ENCODE measurements around the gene NPAS3. TPM values are rescaled to one million over a fixed set of nuclear protein-coding genes. Genes with fewer than 3 reads are reported as not detected.

NPAS3 gene
- total RNA-seq, 4 donors from 2014 or later = 4.0 to 12.2 (median 5.6) TPM

GRCh38 chr14:33747749-33748148 is 809.1 kb downstream of the NPAS3 start:
- TF ChIP-seq POLR2A (IDR thresholded peaks at IDR 0.05) (no peak), CTCF (IDR thresholded peaks at IDR 0.05) (no peak)
- DNase-seq = no peak
- Histone ChIP-seq H3K4me3 (replicated peaks in 1 of 3) (no peak overlapping the region), H3K27ac (no peak overlapping the region), H3K36me3 (no peaks in the 10 kb centered on the region), H3K4me1 (no peaks in the 10 kb centered on the region), H3K27me3 (no peaks in the 10 kb centered on the region), H3K9me3 (no peaks in the 10 kb centered on the region)
- intact Hi-C loops (cut with DNase I) = no loop called here
- 64 to 78% methylated on average over 1 of the region's 1 CpG for WGBS, 2 donors

GRCh38 chr14:33754261-33754660 is 815.6 kb downstream of the NPAS3 start:
- no peaks in the 10 kb centered on the region for H3K4me1 ChIP-seq
- H3K27ac ChIP-seq = no peak overlapping the region
- no peak overlapping the region for H3K4me3 ChIP-seq (replicated peaks in 1 of 3)
- 81 to 85% methylated on average over 4 of the region's 4 CpGs for WGBS, 2 donors
- H3K36me3 ChIP-seq = no peaks in the 10 kb centered on the region
- intact Hi-C loops (cut with DNase I) = no loop called here
- TF ChIP-seq CTCF (IDR thresholded peaks at IDR 0.05) = no peak
- TF ChIP-seq POLR2A (IDR thresholded peaks at IDR 0.05) = no peak
- no peaks in the 10 kb centered on the region for H3K9me3 ChIP-seq
- no peaks in the 10 kb centered on the region for H3K27me3 ChIP-seq
- DNase-seq = no peak

GRCh38 chr14:33755358-33755757 is 816.7 kb downstream of the NPAS3 start:
- Histone ChIP-seq H3K27me3 (no peaks in the 10 kb centered on the region), H3K4me1 (no peaks in the 10 kb centered on the region), H3K36me3 (no peaks in the 10 kb centered on the region), H3K4me3 (replicated peaks in 1 of 3) (no peak overlapping the region), H3K27ac (no peak overlapping the region), H3K9me3 (no peaks in the 10 kb centered on the region)
- TF ChIP-seq POLR2A (IDR thresholded peaks at IDR 0.05) (no peak), CTCF (IDR thresholded peaks at IDR 0.05) (no peak)
- WGBS, 2 donors = 86 to 91% methylated on average over 5 of the region's 5 CpGs
- DNase-seq = no peak
- intact Hi-C loops (cut with DNase I) = no loop called here

GRCh38 chr14:33756833-33757232 is 818.2 kb downstream of the NPAS3 start:
- H3K27me3 ChIP-seq = no peaks in the 10 kb centered on the region
- no peak overlapping the region for H3K27ac ChIP-seq
- no peaks in the 10 kb centered on the region for H3K36me3 ChIP-seq
- H3K4me1 ChIP-seq = peaks cover 0 to 1% of the 10 kb centered on the region in 2 donors
- WGBS, 2 donors = 0 to 95% methylated on average over 1 of the region's 1 CpG
- no peak for DNase-seq
- H3K4me3 ChIP-seq (replicated peaks in 1 of 3) = no peak overlapping the region
- intact Hi-C loops (cut with DNase I) = no loop called here
- TF ChIP-seq CTCF (IDR thresholded peaks at IDR 0.05) (no peak), POLR2A (IDR thresholded peaks at IDR 0.05) (no peak)
- H3K9me3 ChIP-seq = no peaks in the 10 kb centered on the region

- Histone ChIP-seq H3K27me3 (no peaks in the 10 kb centered on the region), H3K9me3 (no peaks in the 10 kb centered on the region), H3K4me1 (peaks cover 0 to 4% of the 10 kb centered on the region in 2 donors), H3K4me3 (replicated peaks in 1 of 3) (no peak overlapping the region), H3K36me3 (no peaks in the 10 kb centered on the region), H3K27ac (no peak overlapping the region)
- TF ChIP-seq POLR2A (IDR thresholded peaks at IDR 0.05) (no peak), CTCF (IDR thresholded peaks at IDR 0.05) (no peak)
- intact Hi-C loops (cut with DNase I) = no loop called here
- DNase-seq = no peak
These were observed 819.9 kb downstream of the NPAS3 start for GRCh38 chr14:33758547-33758946.
